ENCODE data around the gene CD46.

CD46 gene

GRCh38 chr1:207820568-207821463 lies 69.0 kb downstream of the CD46 start:
- DNase-seq (ENCODE audit: low spot score in 2 of 2) (no peak), ATAC-seq (ENCODE audit: low read depth) (no peak)
- Mint-ChIP-seq H3K9me3 (peaks cover 2% of the 10 kb centered on the region), H3K4me1 (peaks cover 51% of the 10 kb centered on the region), H3K27ac (peak overlapping the region; percentile 99), H3K36me3 (peaks cover 40% of the 10 kb centered on the region), H3K4me3 (peak overlapping the region; percentile 95), H3K27me3 (no peaks in the 10 kb centered on the region)

DNA sequence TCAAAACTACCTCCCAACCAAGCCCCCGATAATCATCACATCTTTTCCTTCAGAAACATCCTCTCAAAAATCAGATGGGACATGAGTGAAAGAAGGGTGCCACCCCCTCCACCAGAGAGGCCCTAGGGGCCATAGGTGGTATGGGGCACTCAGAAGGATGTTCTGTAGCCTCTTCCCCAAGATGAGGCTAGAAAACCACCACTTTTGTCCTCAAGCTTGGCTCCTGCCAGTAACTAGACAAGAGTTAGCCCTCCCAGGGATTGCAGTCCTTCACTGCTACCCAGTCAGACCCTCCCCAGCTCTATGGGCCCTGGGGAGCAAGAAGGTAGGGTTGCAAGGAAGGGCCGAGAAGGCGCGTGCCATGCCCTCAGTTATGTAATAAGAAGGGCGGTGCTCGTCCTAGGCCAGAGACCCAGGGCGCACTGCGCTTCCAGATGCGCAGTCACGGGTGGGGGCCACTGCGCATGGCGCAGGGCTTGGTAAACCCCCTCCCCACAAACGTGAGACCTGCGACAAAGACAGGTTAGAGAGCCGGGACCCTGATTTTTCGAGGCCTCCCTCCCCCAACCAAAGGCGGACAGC lies 69.7 kb downstream of the CD46 start:
- Mint-ChIP-seq H3K9me3 (peaks cover 2% of the 10 kb centered on the region), H3K36me3 (peaks cover 34% of the 10 kb centered on the region), H3K27me3 (no peaks in the 10 kb centered on the region), H3K27ac (peak overlapping the region; percentile 99), H3K4me1 (peaks cover 50% of the 10 kb centered on the region), H3K4me3 (peak overlapping the region; percentile 95)
- ATAC-seq (ENCODE audit: low read depth) (no peak), DNase-seq (ENCODE audit: low spot score in 2 of 2) (no peak)

- H3K27me3 Mint-ChIP-seq = no peaks in the 10 kb centered on the region
- peak overlapping the region; percentile 95 for H3K4me3 Mint-ChIP-seq
- peak overlapping the region; percentile 99 for H3K27ac Mint-ChIP-seq
- H3K9me3 Mint-ChIP-seq = peaks cover 2% of the 10 kb centered on the region
- ATAC-seq (ENCODE audit: low read depth) (peak; percentile 49), DNase-seq (ENCODE audit: low spot score in 2 of 2) (peak; percentile 72 to 85)
- peaks cover 44% of the 10 kb centered on the region for H3K4me1 Mint-ChIP-seq
- H3K36me3 Mint-ChIP-seq = peaks cover 30% of the 10 kb centered on the region
These were observed 70.3 kb downstream of the CD46 start for GRCh38 chr1:207822124-207822601.

- ATAC-seq (ENCODE audit: low read depth) (peak; percentile 62), DNase-seq (ENCODE audit: low spot score in 2 of 2) (peak; percentile 79 to 94)
- peaks cover 26% of the 10 kb centered on the region for H3K36me3 Mint-ChIP-seq
- peaks cover 2% of the 10 kb centered on the region for H3K9me3 Mint-ChIP-seq
- peak overlapping the region; percentile 99 for H3K27ac Mint-ChIP-seq
- no peaks in the 10 kb centered on the region for H3K27me3 Mint-ChIP-seq
- peaks cover 40% of the 10 kb centered on the region for H3K4me1 Mint-ChIP-seq
- peak overlapping the region; percentile 95 for H3K4me3 Mint-ChIP-seq
These were observed 71.0 kb downstream of the CD46 start for GRCh38 chr1:207822602-207823451.

GRCh38 chr1:207823531-207823879 lies 71.7 kb downstream of the CD46 start:
- Mint-ChIP-seq H3K27me3 (no peaks in the 10 kb centered on the region), H3K36me3 (peaks cover 20% of the 10 kb centered on the region), H3K27ac (peak overlapping the region; percentile 99)

GRCh38 chr1:207823880-207824566 lies 72.2 kb downstream of the CD46 start:
- peaks cover 2% of the 10 kb centered on the region for H3K9me3 Mint-ChIP-seq
- ATAC-seq (ENCODE audit: low read depth) (peak; percentile 37), DNase-seq (ENCODE audit: low spot score in 2 of 2) (peak; percentile 74 to 90)
- peak overlapping the region; percentile 99 for H3K27ac Mint-ChIP-seq
- peak overlapping the region; percentile 95 for H3K4me3 Mint-ChIP-seq
- H3K27me3 Mint-ChIP-seq = no peaks in the 10 kb centered on the region
- H3K36me3 Mint-ChIP-seq = peaks cover 18% of the 10 kb centered on the region
- peaks cover 46% of the 10 kb centered on the region for H3K4me1 Mint-ChIP-seq

More at GRCh38 chr1:207823531-207823879, 71.7 kb downstream of the CD46 start:
- peaks cover 45% of the 10 kb centered on the region for H3K4me1 Mint-ChIP-seq
- DNase-seq (ENCODE audit: low spot score in 2 of 2) (no peak), ATAC-seq (ENCODE audit: low read depth) (no peak)
- peak overlapping the region; percentile 95 for H3K4me3 Mint-ChIP-seq
- peaks cover 2% of the 10 kb centered on the region for H3K9me3 Mint-ChIP-seq

GRCh38 chr1:207824691-207825408 lies 73.0 kb downstream of the CD46 start:
- ATAC-seq (ENCODE audit: low read depth) = no peak
- Mint-ChIP-seq H3K9me3 (peaks cover 2% of the 10 kb centered on the region), H3K4me3 (peak overlapping the region; percentile 95)

DNA sequence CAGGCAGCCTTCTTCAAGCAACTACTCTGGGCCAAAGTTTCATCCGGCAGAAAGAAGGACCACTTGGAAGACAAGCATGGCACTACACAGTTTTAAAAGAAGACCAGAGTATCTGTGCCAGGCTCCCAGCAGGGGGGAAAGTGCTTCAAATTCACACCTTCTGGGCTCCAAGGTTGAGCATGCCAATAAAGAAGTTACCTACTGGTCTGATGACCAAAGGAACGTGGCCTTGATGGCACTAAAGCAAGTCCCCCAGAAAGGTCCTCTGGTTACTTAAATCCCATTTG lies 73.5 kb downstream of the CD46 start:
- peak overlapping the region; percentile 99 for H3K27ac Mint-ChIP-seq
- no peaks in the 10 kb centered on the region for H3K27me3 Mint-ChIP-seq
- ATAC-seq (ENCODE audit: low read depth) = no peak

More at GRCh38 chr1:207824691-207825408, 73.0 kb downstream of the CD46 start:
- Mint-ChIP-seq H3K27me3 (no peaks in the 10 kb centered on the region), H3K4me1 (peaks cover 44% of the 10 kb centered on the region), H3K36me3 (peaks cover 18% of the 10 kb centered on the region), H3K27ac (peak overlapping the region; percentile 99)
- DNase-seq (ENCODE audit: low spot score in 2 of 2) = no peak

DNA sequence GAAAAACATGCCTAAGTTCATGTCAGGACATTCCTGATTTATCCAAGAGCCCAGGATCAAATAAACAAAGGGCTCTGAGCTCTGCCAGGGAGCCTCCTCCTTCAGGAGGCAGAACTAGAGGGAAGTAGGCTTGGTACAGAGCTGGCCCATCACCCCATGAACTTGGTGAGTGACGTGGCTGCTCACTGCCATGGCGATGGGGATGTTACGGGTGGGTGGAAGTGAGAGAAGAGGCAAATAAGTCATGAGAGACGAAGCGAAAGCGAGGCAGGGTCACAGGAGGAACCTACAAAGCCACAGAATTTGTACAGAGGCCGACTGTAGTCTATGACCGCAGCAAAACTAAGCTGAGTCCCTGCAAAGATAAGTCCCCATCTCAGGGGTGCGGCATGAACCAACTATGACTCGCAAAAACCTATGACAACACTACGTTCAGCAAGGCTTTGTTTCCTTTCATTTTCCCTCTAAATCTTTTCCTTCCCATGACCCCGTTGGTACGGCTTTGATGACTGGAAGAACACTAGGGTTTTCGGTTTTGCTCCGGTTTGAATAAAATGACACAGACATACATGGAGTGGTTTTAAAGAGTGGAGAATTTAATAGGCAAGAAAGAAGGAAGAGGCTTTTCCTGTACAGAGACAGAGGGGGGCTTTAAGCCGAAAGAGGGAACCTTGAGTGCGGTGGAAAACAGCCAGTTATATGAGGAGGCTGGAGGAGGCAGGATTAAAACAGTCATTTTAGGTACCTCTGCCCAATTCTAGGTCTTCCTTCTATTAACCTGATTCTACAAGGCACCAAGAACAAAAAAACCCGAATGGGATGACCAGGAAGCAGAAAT lies 74.1 kb downstream of the CD46 start:
- peak; percentile 74 to 87 for DNase-seq (ENCODE audit: low spot score in 2 of 2)
- H3K27me3 Mint-ChIP-seq = no peaks in the 10 kb centered on the region
- peaks cover 2% of the 10 kb centered on the region for H3K9me3 Mint-ChIP-seq
- H3K36me3 Mint-ChIP-seq = peaks cover 13% of the 10 kb centered on the region
- peaks cover 42% of the 10 kb centered on the region for H3K4me1 Mint-ChIP-seq
- peak; percentile 61 for ATAC-seq (ENCODE audit: low read depth)
- H3K27ac Mint-ChIP-seq = peak overlapping the region; percentile 99
- H3K4me3 Mint-ChIP-seq = peak overlapping the region; percentile 78

More for the DNA sequence above, 73.5 kb downstream of the CD46 start:
- Mint-ChIP-seq H3K4me1 (peaks cover 42% of the 10 kb centered on the region), H3K4me3 (peak overlapping the region; percentile 78), H3K9me3 (peaks cover 2% of the 10 kb centered on the region), H3K36me3 (peaks cover 17% of the 10 kb centered on the region)
- DNase-seq (ENCODE audit: low spot score in 2 of 2) = no peak

GRCh38 chr1:207826557-207827487 lies 75.0 kb downstream of the CD46 start:
- Mint-ChIP-seq H3K36me3 (peaks cover 13% of the 10 kb centered on the region), H3K9me3 (peaks cover 2% of the 10 kb centered on the region), H3K27ac (peak overlapping the region; percentile 99), H3K4me3 (peak overlapping the region; percentile 78), H3K4me1 (peaks cover 47% of the 10 kb centered on the region), H3K27me3 (no peaks in the 10 kb centered on the region)
- no peak for DNase-seq (ENCODE audit: low spot score in 2 of 2)
- no peak for ATAC-seq (ENCODE audit: low read depth)

- Mint-ChIP-seq H3K36me3 (peaks cover 9% of the 10 kb centered on the region), H3K9me3 (peaks cover 2% of the 10 kb centered on the region), H3K4me3 (no peak overlapping the region), H3K27ac (peak overlapping the region; percentile 99), H3K27me3 (no peaks in the 10 kb centered on the region), H3K4me1 (peaks cover 51% of the 10 kb centered on the region)
- ATAC-seq (ENCODE audit: low read depth) (no peak), DNase-seq (ENCODE audit: low spot score in 2 of 2) (no peak)
These were observed 75.6 kb downstream of the CD46 start for GRCh38 chr1:207827488-207827830.

Measured in memory B cell (primary cell).